Activated T-helper 1 cell treated with anti-CD3 and anti-CD28 coated beads, Interleukin-12 subunit alpha, Interleukin-12 subunit beta, Interleukin-2, Interleukin-4 antibody, amounts not matched to agents 30 ng/mL and 10 ng/mL and 1 ng/mL, durations not matched to agents 14 hours and 24 hours and 36 hours (primary cell): Measurements from ENCODE around the gene CCT8. TPM values are rescaled to one million over a fixed set of nuclear protein-coding genes. Genes with fewer than 3 reads are reported as not detected.
"Not testable (repeated sequence)": the region's sequence is repeated elsewhere in the genome, so short reads cannot be mapped to it uniquely, and the experiment has no call there.

ENCODE experiments used
- DNase-seq: peaks from one replicate; pipeline ENCODE4 v3.0.0; 2021; ENCODE audit warnings: low spot score
- H3K27ac Mint-ChIP-seq: one replicate; pipeline ENCODE4 v1.8.0; 2021; ENCODE audit warnings: mild to moderate bottlenecking, mixed read lengths
- H3K27me3 Mint-ChIP-seq: one replicate; pipeline ENCODE4 v1.8.0; 2022; ENCODE audit warnings: mild to moderate bottlenecking, moderate library complexity, mixed read lengths; ENCODE audit not compliant: insufficient read depth
- H3K36me3 Mint-ChIP-seq: one replicate; pipeline ENCODE4 v1.8.0; 2021; ENCODE audit warnings: low read depth, mixed read lengths
- H3K4me1 Mint-ChIP-seq: one replicate; pipeline ENCODE4 v1.8.0; 2021; ENCODE audit warnings: low read depth, mixed read lengths
- H3K4me3 Mint-ChIP-seq: one replicate; pipeline ENCODE4 v1.8.0; 2021; ENCODE audit warnings: mild to moderate bottlenecking, moderate library complexity, mixed read lengths
- H3K9me3 Mint-ChIP-seq: one replicate; pipeline ENCODE4 v1.8.0; 2021; ENCODE audit warnings: mixed read lengths
- intact Hi-C: fragments of 100-400 bp; cut with micrococcal nuclease; formaldehyde crosslinking; loops from one replicate; pipeline ENCODE4 v1.15.1; 2024
- total RNA-seq: library from RNA; stranded (reverse); gene quantifications from 2 replicates; pipeline ENCODE4 v1.2.3, GENCODE V29; 2022

The CCT8 gene
- total RNA-seq, 1 donor from 2014 or later = 400 TPM

DNA sequence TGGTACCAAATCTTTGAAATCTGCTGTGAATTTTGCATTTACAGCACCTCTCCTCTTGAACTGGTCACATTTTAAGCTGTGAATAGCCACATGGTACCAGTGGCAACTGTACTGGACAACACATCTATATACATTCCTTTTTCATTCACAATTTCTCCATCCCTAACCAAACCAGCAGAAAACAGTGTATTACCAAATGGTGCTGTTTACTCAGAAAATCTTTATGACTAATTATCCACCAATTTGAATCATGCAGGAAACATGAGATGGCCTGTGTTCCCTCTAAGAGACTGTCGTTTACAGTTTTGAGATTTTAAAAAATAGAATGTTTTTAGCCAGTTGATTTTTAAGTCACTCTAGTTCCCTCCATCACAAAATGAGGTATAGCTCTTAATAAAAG lies 17.6 kb upstream of the CCT8 start:
- peaks cover 13% of the 10 kb centered on the region for H3K27me3 Mint-ChIP-seq
- no peak overlapping the region for H3K4me3 Mint-ChIP-seq
- no peaks in the 10 kb centered on the region for H3K9me3 Mint-ChIP-seq
- peaks cover 3% of the 10 kb centered on the region for H3K36me3 Mint-ChIP-seq
- H3K27ac Mint-ChIP-seq = peak overlapping the region; percentile 56
- DNase-seq = no peak
- intact Hi-C loops = loop anchor here (5.0 kb wide), 1 partner anchor 56 kb away; no protein-coding TSS in a partner anchor
- peaks cover 24% of the 10 kb centered on the region for H3K4me1 Mint-ChIP-seq

- Mint-ChIP-seq H3K36me3 (peaks cover 3% of the 10 kb centered on the region), H3K27me3 (peaks cover 12% of the 10 kb centered on the region), H3K4me1 (peaks cover 12% of the 10 kb centered on the region), H3K9me3 (no peaks in the 10 kb centered on the region), H3K27ac (no peak overlapping the region), H3K4me3 (no peak overlapping the region)
- intact Hi-C loops = no loop called here
- DNase-seq = no peak
Observed at GRCh38 chr21:29085106-29085752, 11.8 kb upstream of the CCT8 start.

- no peak for DNase-seq
- Mint-ChIP-seq H3K4me3 (no peak overlapping the region), H3K36me3 (peaks cover 3% of the 10 kb centered on the region), H3K9me3 (no peaks in the 10 kb centered on the region), H3K27me3 (peaks cover 11% of the 10 kb centered on the region), H3K4me1 (peaks cover 15% of the 10 kb centered on the region), H3K27ac (no peak overlapping the region)
- intact Hi-C loops = no loop called here
Observed at GRCh38 chr21:29084372-29084771, 10.9 kb upstream of the CCT8 start.

GRCh38 chr21:29083306-29083705 lies 9.9 kb upstream of the CCT8 start:
- no peak for DNase-seq
- H3K4me1 Mint-ChIP-seq = peaks cover 24% of the 10 kb centered on the region
- intact Hi-C loops = no loop called here
- H3K27me3 Mint-ChIP-seq = peaks cover 11% of the 10 kb centered on the region
- peaks cover 4% of the 10 kb centered on the region for H3K36me3 Mint-ChIP-seq
- peaks cover 5% of the 10 kb centered on the region for H3K9me3 Mint-ChIP-seq
- H3K4me3 Mint-ChIP-seq = no peak overlapping the region
- H3K27ac Mint-ChIP-seq = no peak overlapping the region

- Mint-ChIP-seq H3K4me3 (no peak overlapping the region), H3K4me1 (peaks cover 27% of the 10 kb centered on the region), H3K27me3 (peaks cover 11% of the 10 kb centered on the region), H3K27ac (no peak overlapping the region), H3K36me3 (peaks cover 4% of the 10 kb centered on the region), H3K9me3 (peaks cover 5% of the 10 kb centered on the region)
- intact Hi-C loops = no loop called here
- no peak for DNase-seq
Observed at GRCh38 chr21:29082046-29082815, 8.8 kb upstream of the CCT8 start.

DNA sequence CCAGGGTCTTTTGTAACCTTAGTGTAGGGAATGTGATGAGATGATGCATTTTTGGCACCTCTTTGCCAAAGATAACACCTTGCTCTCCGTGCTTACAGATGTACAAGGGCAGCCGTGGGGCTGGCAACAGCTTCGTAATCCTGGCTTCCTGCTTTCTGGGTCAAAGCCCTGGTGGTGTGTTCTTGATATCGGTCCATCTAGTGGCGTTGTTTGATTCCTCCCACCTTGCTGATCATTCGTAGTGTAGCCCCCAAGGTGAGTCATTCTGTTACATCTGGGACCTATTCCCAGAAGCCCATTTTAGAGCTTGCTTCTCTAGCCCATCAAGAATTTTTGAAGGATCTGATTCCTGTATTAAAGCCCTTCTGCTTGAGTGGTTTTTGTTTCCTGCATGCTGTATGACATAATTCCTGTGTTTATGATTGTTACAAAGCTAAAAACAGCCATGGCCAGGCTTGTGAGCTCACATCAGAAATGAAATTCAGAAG lies 7.0 kb upstream of the CCT8 start:
- peaks cover 5% of the 10 kb centered on the region for H3K9me3 Mint-ChIP-seq
- no peak for DNase-seq
- intact Hi-C loops = no loop called here
- peaks cover 41% of the 10 kb centered on the region for H3K4me1 Mint-ChIP-seq
- peaks cover 2% of the 10 kb centered on the region for H3K27me3 Mint-ChIP-seq
- H3K36me3 Mint-ChIP-seq = peaks cover 4% of the 10 kb centered on the region
- H3K4me3 Mint-ChIP-seq = peak overlapping the region; percentile 63
- H3K27ac Mint-ChIP-seq = peak overlapping the region; percentile 65

GRCh38 chr21:29078869-29079767 lies 5.7 kb upstream of the CCT8 start:
- DNase-seq = no peak
- peak overlapping the region; percentile 86 for H3K4me3 Mint-ChIP-seq
- peaks cover 4% of the 10 kb centered on the region for H3K36me3 Mint-ChIP-seq
- H3K27me3 Mint-ChIP-seq = peaks cover 2% of the 10 kb centered on the region
- peaks cover 5% of the 10 kb centered on the region for H3K9me3 Mint-ChIP-seq
- peak overlapping the region; percentile 65 for H3K27ac Mint-ChIP-seq
- peaks cover 47% of the 10 kb centered on the region for H3K4me1 Mint-ChIP-seq
- intact Hi-C loops = loop anchor here (5.0 to 10.0 kb wide), 2 partner anchors 168 to 576 kb away; no protein-coding TSS in a partner anchor

- Mint-ChIP-seq H3K27ac (peak overlapping the region; percentile 94), H3K9me3 (peaks cover 5% of the 10 kb centered on the region), H3K4me1 (peaks cover 57% of the 10 kb centered on the region), H3K36me3 (peaks cover 11% of the 10 kb centered on the region), H3K4me3 (peak overlapping the region; percentile 86), H3K27me3 (peaks cover 2% of the 10 kb centered on the region)
- intact Hi-C loops = loop anchor here (1.0 to 10.0 kb wide), 4 partner anchors 84 to 577 kb away; no protein-coding TSS in a partner anchor
- DNase-seq = no peak
Observed at GRCh38 chr21:29077651-29078090, 4.2 kb upstream of the CCT8 start.

- Mint-ChIP-seq H3K4me1 (peaks cover 64% of the 10 kb centered on the region), H3K27ac (peak overlapping the region; percentile 94), H3K36me3 (peaks cover 10% of the 10 kb centered on the region), H3K4me3 (peak overlapping the region; percentile 86)
- H3K9me3 Mint-ChIP-seq, H3K27me3 Mint-ChIP-seq: not testable (repeated sequence)
- DNase-seq = peak; percentile 77
- intact Hi-C loops = loop anchor here (1.0 to 10.0 kb wide), 4 partner anchors 84 to 578 kb away; no protein-coding TSS in a partner anchor
Observed at GRCh38 chr21:29076731-29077640, 3.5 kb upstream of the CCT8 start.

- Mint-ChIP-seq H3K36me3 (peaks cover 15% of the 10 kb centered on the region), H3K4me1 (peaks cover 72% of the 10 kb centered on the region), H3K9me3 (peaks cover 5% of the 10 kb centered on the region), H3K4me3 (peak overlapping the region; percentile 7), H3K27ac (peak overlapping the region; percentile 87), H3K27me3 (no peaks in the 10 kb centered on the region)
- intact Hi-C loops = loop anchor here (5.0 to 10.0 kb wide), 2 partner anchors 171 to 579 kb away; no protein-coding TSS in a partner anchor
- DNase-seq = no peak
Observed at GRCh38 chr21:29075706-29076466, 2.4 kb upstream of the CCT8 start.

DNA sequence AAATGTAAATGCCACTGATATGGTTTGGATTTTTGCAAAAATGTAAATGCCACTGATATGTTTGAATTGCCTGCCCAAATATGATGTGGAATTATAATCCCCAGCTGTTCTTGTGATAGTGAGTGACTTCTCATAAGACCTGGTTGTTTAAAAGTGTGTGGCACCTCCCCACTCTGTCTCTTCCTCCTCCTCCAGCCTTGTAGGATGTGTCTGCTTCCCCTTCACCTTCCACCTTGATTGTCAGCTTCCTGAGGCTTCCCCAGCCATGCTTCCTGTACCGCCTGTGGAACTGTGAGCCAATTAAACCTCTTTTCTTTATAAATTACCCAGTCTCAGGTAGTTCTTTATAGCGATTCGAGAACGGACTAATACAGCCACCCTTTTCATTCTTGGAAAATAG lies 1.3 kb upstream of the CCT8 start:
- peaks cover 17% of the 10 kb centered on the region for H3K36me3 Mint-ChIP-seq
- no peak for DNase-seq
- peak overlapping the region; percentile 59 for H3K4me3 Mint-ChIP-seq
- no peaks in the 10 kb centered on the region for H3K27me3 Mint-ChIP-seq
- peaks cover 66% of the 10 kb centered on the region for H3K4me1 Mint-ChIP-seq
- peak overlapping the region; percentile 50 for H3K27ac Mint-ChIP-seq
- intact Hi-C loops = loop anchor here (5.0 to 10.0 kb wide), 4 partner anchors 173 to 580 kb away; no protein-coding TSS in a partner anchor
- peaks cover 5% of the 10 kb centered on the region for H3K9me3 Mint-ChIP-seq
